Gastroesophageal sphincter (tissue), 3 donors: ENCODE results near the gene PPP1R11.

ENCODE experiments used
- CTCF ChIP-seq, 4 experiments: fragments of 200-600 bp in 2 of 4; fragments of 450-650 bp in 2 of 4; sonication (generic) in 1 of 4; IDR thresholded peaks; one replicate each; pipeline ENCODE4 v1.5.1; 2017 to 2019; ENCODE audit warnings: antibody characterized with exemption in 4 of 4, mild to moderate bottlenecking in 2 of 4, moderate library complexity in 2 of 4
- EP300 ChIP-seq: sonication (generic); formaldehyde crosslinking; IDR thresholded peaks from one replicate; pipeline ENCODE4 v1.6.1; 2017; ENCODE audit warnings: antibody characterized with exemption, mild to moderate bottlenecking
- POLR2A ChIP-seq, 2 donors: fragments of 450-650 bp; IDR thresholded peaks; one replicate each; pipeline ENCODE4 v1.6.1; 2017; ENCODE audit warnings: antibody characterized with exemption in 2 of 2, mild to moderate bottlenecking in 2 of 2, moderate library complexity in 1 of 2

DNA sequence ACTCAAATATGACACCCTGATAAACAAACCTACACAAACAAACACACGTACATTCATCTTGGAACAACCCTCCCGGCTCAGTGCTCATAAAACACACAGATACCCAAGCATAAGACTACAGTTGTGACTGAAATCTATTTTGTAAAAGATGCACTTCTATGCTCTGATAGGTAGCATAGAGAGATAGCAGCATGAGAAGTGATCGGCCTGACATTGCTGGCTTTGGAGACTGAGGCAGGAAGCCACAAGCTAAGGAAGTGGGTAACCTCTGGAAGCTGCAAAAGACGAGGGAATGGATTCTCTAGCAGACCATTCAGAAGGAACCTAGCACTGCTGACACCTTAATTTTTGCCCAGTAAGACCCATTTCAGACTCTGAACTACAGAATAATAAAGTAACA lies 10.2 kb downstream of the PPP1R11 start:
- TF ChIP-seq POLR2A (IDR thresholded peaks at IDR 0.05): no peak
- no peak for TF ChIP-seq CTCF (IDR thresholded peaks at IDR 0.05)
- no peak for TF ChIP-seq EP300
